ENCODE measurements around the gene SLC6A3. TPM values are rescaled to one million over a fixed set of nuclear protein-coding genes. Genes with fewer than 3 reads are reported as not detected.

Gene SLC6A3
- total and polyA plus RNA-seq, 4 donors = 0.30 to 1.1 (median 0.90) TPM

GRCh38 chr5:1464511-1464910 lies 19.3 kb upstream of the SLC6A3 start:
- Histone ChIP-seq H3K4me3 (no peak overlapping the region), H3K9me3 (ENCODE audit: control insufficient read depth in 4 of 4, insufficient read depth in 3 of 4, low read length in 3 of 4) (peaks cover 0 to 4% (median under 1%) of the 10 kb centered on the region in 4 donors), H3K36me3 (ENCODE audit: control insufficient read depth in 4 of 4, insufficient read depth in 4 of 4, low read length in 4 of 4) (peaks cover 13 to 61% (median 29%) of the 10 kb centered on the region in 4 donors), H3K4me1 (ENCODE audit: control insufficient read depth in 5 of 5, insufficient read depth in 5 of 5, low read length in 5 of 5) (no peaks in the 10 kb centered on the region), H3K27ac (ENCODE audit: low read depth in 1 of 2, low read length in 1 of 2) (no peak overlapping the region), H3K27me3 (ENCODE audit: control insufficient read depth in 3 of 3, insufficient read depth in 3 of 3, low read length in 2 of 3) (no peaks in the 10 kb centered on the region), H3K9ac (ENCODE audit: insufficient read depth in 1 of 2, low read length in 2 of 2) (no peak overlapping the region)
- DNase-seq (no peak), ATAC-seq (ENCODE audit: insufficient read depth, low FRiP score) (no peak)
- no peak for TF ChIP-seq CTCF (IDR thresholded peaks at IDR 0.05; ENCODE audit: control extremely low read depth, extremely low read depth)
- 89 to 94% methylated on average over 18 of the region's 18 CpGs for WGBS, 2 donors

- Histone ChIP-seq H3K9ac (ENCODE audit: insufficient read depth in 1 of 2, low read length in 2 of 2) (no peak overlapping the region), H3K4me1 (ENCODE audit: control insufficient read depth in 5 of 5, insufficient read depth in 5 of 5, low read length in 5 of 5) (no peaks in the 10 kb centered on the region), H3K4me3 (no peak overlapping the region), H3K36me3 (ENCODE audit: control insufficient read depth in 4 of 4, insufficient read depth in 4 of 4, low read length in 4 of 4) (peaks cover 13 to 60% (median 31%) of the 10 kb centered on the region in 4 donors), H3K27me3 (ENCODE audit: control insufficient read depth in 3 of 3, insufficient read depth in 3 of 3, low read length in 2 of 3) (no peaks in the 10 kb centered on the region), H3K9me3 (ENCODE audit: control insufficient read depth in 4 of 4, insufficient read depth in 3 of 4, low read length in 3 of 4) (peaks cover 0 to 4% (median under 1%) of the 10 kb centered on the region in 4 donors), H3K27ac (ENCODE audit: low read depth in 1 of 2, low read length in 1 of 2) (no peak overlapping the region)
- WGBS, 2 donors = 93 to 95% methylated on average over 14 of the region's 14 CpGs
- TF ChIP-seq CTCF (IDR thresholded peaks at IDR 0.05; ENCODE audit: control extremely low read depth, extremely low read depth) = no peak
- ATAC-seq (ENCODE audit: insufficient read depth, low FRiP score) = no peak
- no peak for DNase-seq
Measured at GRCh38 chr5:1464096-1464446, 18.8 kb upstream of the SLC6A3 start.

- ATAC-seq (ENCODE audit: insufficient read depth, low FRiP score) (no peak), DNase-seq (no peak)
- Histone ChIP-seq H3K36me3 (ENCODE audit: control insufficient read depth in 4 of 4, insufficient read depth in 4 of 4, low read length in 4 of 4) (peaks cover 13 to 55% (median 33%) of the 10 kb centered on the region in 4 donors), H3K9me3 (ENCODE audit: control insufficient read depth in 4 of 4, insufficient read depth in 3 of 4, low read length in 3 of 4) (peaks cover 0 to 4% (median under 1%) of the 10 kb centered on the region in 4 donors), H3K9ac (ENCODE audit: insufficient read depth in 1 of 2, low read length in 2 of 2) (no peak overlapping the region), H3K4me1 (ENCODE audit: control insufficient read depth in 5 of 5, insufficient read depth in 5 of 5, low read length in 5 of 5) (no peaks in the 10 kb centered on the region), H3K27me3 (ENCODE audit: control insufficient read depth in 3 of 3, insufficient read depth in 3 of 3, low read length in 2 of 3) (no peaks in the 10 kb centered on the region), H3K4me3 (no peak overlapping the region), H3K27ac (ENCODE audit: low read depth in 1 of 2, low read length in 1 of 2) (no peak overlapping the region)
- TF ChIP-seq CTCF (IDR thresholded peaks at IDR 0.05; ENCODE audit: control extremely low read depth, extremely low read depth) = no peak
- WGBS, 2 donors = 95 to 96% methylated on average over 40 to 46 of the region's 46 CpGs
Measured at GRCh38 chr5:1463326-1464095, 18.3 kb upstream of the SLC6A3 start.

Measured in lung (tissue), 12 donors.